Kidney (tissue), 14 donors: ENCODE results near the gene ANOS1. TPM values are rescaled to one million over a fixed set of nuclear protein-coding genes. Genes with fewer than 3 reads are reported as not detected.
A peak's percentile ranks its signal among the peaks of the same experiment; 100 is the strongest.

Experiments
- DNase-seq, 5 donors: peaks; one replicate each; pipeline ENCODE4 v3.0.0-alpha.2; 2013 to 2020
- FAIRE-seq: peaks from 2 replicates; lab custom pipeline; 2012; peaks lifted over from hg19 to GRCh38; lab: Jason Lieb, UNC
- H3K27ac ChIP-seq, 2 donors: one replicate each; pipeline ENCODE4 v1.7.0; 2013; ENCODE audit warnings: low read depth in 2 of 2, low read length in 2 of 2, inconsistent platforms in 1 of 2
- H3K27me3 ChIP-seq: one replicate; pipeline ENCODE4 v1.7.1; 2013; ENCODE audit warnings: low read length, inconsistent platforms; ENCODE audit not compliant: control insufficient read depth, insufficient read depth
- H3K36me3 ChIP-seq, 3 donors: one replicate each; pipeline versions ENCODE4 v1.7.0 to v1.7.1; 2013; ENCODE audit warnings: low read length in 3 of 3, control low read depth in 1 of 3, inconsistent platforms in 1 of 3; ENCODE audit not compliant: insufficient read depth in 3 of 3, control insufficient read depth in 2 of 3
- H3K4me1 ChIP-seq, 3 donors: one replicate each; pipeline versions ENCODE4 v1.7.0 to v1.7.1; 2013; ENCODE audit warnings: low read length in 3 of 3, inconsistent platforms in 1 of 3, low read depth in 1 of 3; ENCODE audit not compliant: control insufficient read depth in 2 of 3, insufficient read depth in 2 of 3
- H3K4me3 ChIP-seq, 3 donors: one replicate each; pipeline versions ENCODE4 v1.7.0 to v1.8.1; 2013; ENCODE audit warnings: low read length in 3 of 3, control low read depth in 1 of 3, inconsistent platforms in 1 of 3
- H3K9ac ChIP-seq, 3 donors: one replicate each; pipeline versions ENCODE4 v1.7.0 to v1.7.1; 2013; ENCODE audit warnings: low read length in 3 of 3, control low read depth in 1 of 3, inconsistent platforms in 1 of 3
- H3K9me3 ChIP-seq, 3 donors: one replicate each; pipeline versions ENCODE4 v1.7.0 to v1.7.1; 2013; ENCODE audit warnings: low read length in 3 of 3, control low read depth in 1 of 3, inconsistent platforms in 1 of 3; ENCODE audit not compliant: control insufficient read depth in 2 of 3, insufficient read depth in 1 of 3
- CTCF ChIP-seq: IDR thresholded peaks from 3 replicates; pipeline ENCODE4 v1.5.1; 2012; ENCODE audit warnings: mild to moderate bottlenecking, moderate library complexity, borderline replicate concordance; ENCODE audit not compliant: insufficient read depth; ENCODE audit errors: extremely low read depth
- intact Hi-C: fragments of 100-400 bp; cut with DNase I; formaldehyde crosslinking; loops from one replicate; pipeline ENCODE4 v1.11.1; 2022
- polyA plus RNA-seq: library from polyadenylated mRNA; stranded (reverse); fragments of 350-450 nt; fragmentation: Illumina TruSeq; extraction: RNeasy Lipid Tissue Mini Kit (QIAGEN cat#74804); gene quantifications from one replicate; pipeline ENCODE4 v1.2.3, GENCODE V29; 2014; ENCODE audit warnings: low read depth, low replicate concordance; ENCODE audit not compliant: insufficient read depth
- total RNA-seq: library from RNA; stranded (reverse); fragmentation: NEBNext Ultra II Directional; extraction: Animal tissue kit (Norgen Biotek cat#: 25700); gene quantifications from one replicate; pipeline ENCODE4 v1.2.1, GENCODE V29; 2021
- donor health status: control.
- donor health status: control.
- donor health status: control.
- donor health status: control.
- donor health status: control.
- donor health status: DM: yes; HTN: yes; CAD: no.
- donor health status: Normal renal cell carcinoma (clear cell type).

The ANOS1 gene
- total and polyA plus RNA-seq, 2 donors from 2014 or later: 0.69 to 2.3 TPM

- Histone ChIP-seq H3K9me3 (no peaks in the 10 kb centered on the region), H3K36me3 (no peaks in the 10 kb centered on the region), H3K9ac (no peak overlapping the region), H3K27me3 (peaks cover 5% of the 10 kb centered on the region), H3K27ac (no peak overlapping the region), H3K4me3 (no peak overlapping the region), H3K4me1 (no peaks in the 10 kb centered on the region)
- DNase-seq: no peak
- no peak for TF ChIP-seq CTCF
- FAIRE-seq: no peak
- intact Hi-C loops: loop anchor here (10.0 kb wide), 1 partner anchor 743 kb away; no protein-coding TSS in a partner anchor
These were observed 5.9 kb upstream of the ANOS1 start for GRCh38 chrX:8737883-8738282.

- Histone ChIP-seq H3K4me3 (peak overlapping the region in 2 of 3 donors; percentile 37 to 41), H3K36me3 (no peaks in the 10 kb centered on the region), H3K9ac (no peak overlapping the region), H3K27ac (no peak overlapping the region), H3K9me3 (no peaks in the 10 kb centered on the region), H3K4me1 (no peaks in the 10 kb centered on the region), H3K27me3 (peaks cover 19% of the 10 kb centered on the region)
- intact Hi-C loops: loop anchor here (10.0 kb wide), 1 partner anchor 736 kb away; no protein-coding TSS in a partner anchor
- peak in 4 of 5 donors; percentile 28 to 38 (median 32) for DNase-seq
- no peak for TF ChIP-seq CTCF
- FAIRE-seq: no peak
These were observed 952 bp downstream of the ANOS1 start for GRCh38 chrX:8730812-8731558.

GRCh38 chrX:8729811-8730210, 2.1 kb downstream of the ANOS1 start:
- DNase-seq: no peak
- H3K27ac ChIP-seq: no peak overlapping the region
- TF ChIP-seq CTCF: no peak
- FAIRE-seq: no peak
- H3K9ac ChIP-seq: no peak overlapping the region
- no peaks in the 10 kb centered on the region for H3K9me3 ChIP-seq
- H3K4me3 ChIP-seq: no peak overlapping the region
- no peaks in the 10 kb centered on the region for H3K4me1 ChIP-seq
- no peaks in the 10 kb centered on the region for H3K36me3 ChIP-seq
- peaks cover 21% of the 10 kb centered on the region for H3K27me3 ChIP-seq
- intact Hi-C loops: loop anchor here (10.0 kb wide), 1 partner anchor 735 kb away; no protein-coding TSS in a partner anchor
